D721Med (cell line): Measurements from ENCODE around the gene RB1.

Experiments used
- DNase-seq: peaks from one replicate; pipeline ENCODE4 v3.0.0; 2011; ENCODE audit warnings: low spot score; ENCODE audit not compliant: insufficient read length
- FAIRE-seq: peaks from 2 replicates; lab custom pipeline; 2011; peaks lifted over from hg19 to GRCh38; lab: Jason Lieb, UNC
- TF ChIP-seq, protein P1 (sequence below): IDR thresholded peaks from 2 replicates; pipeline ENCODE4 v1.5.1; 2012; ENCODE audit warnings: mild to moderate bottlenecking, control low read depth; ENCODE audit not compliant: insufficient read depth; ENCODE audit errors: missing control alignments

Gene RB1

GRCh38 chr13:48500652-48501197, 197.2 kb downstream of the RB1 start:
- TF ChIP-seq, protein P1, sequence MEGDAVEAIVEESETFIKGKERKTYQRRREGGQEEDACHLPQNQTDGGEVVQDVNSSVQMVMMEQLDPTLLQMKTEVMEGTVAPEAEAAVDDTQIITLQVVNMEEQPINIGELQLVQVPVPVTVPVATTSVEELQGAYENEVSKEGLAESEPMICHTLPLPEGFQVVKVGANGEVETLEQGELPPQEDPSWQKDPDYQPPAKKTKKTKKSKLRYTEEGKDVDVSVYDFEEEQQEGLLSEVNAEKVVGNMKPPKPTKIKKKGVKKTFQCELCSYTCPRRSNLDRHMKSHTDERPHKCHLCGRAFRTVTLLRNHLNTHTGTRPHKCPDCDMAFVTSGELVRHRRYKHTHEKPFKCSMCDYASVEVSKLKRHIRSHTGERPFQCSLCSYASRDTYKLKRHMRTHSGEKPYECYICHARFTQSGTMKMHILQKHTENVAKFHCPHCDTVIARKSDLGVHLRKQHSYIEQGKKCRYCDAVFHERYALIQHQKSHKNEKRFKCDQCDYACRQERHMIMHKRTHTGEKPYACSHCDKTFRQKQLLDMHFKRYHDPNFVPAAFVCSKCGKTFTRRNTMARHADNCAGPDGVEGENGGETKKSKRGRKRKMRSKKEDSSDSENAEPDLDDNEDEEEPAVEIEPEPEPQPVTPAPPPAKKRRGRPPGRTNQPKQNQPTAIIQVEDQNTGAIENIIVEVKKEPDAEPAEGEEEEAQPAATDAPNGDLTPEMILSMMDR: no peak
- FAIRE-seq: no peak
- no peak for DNase-seq

DNA sequence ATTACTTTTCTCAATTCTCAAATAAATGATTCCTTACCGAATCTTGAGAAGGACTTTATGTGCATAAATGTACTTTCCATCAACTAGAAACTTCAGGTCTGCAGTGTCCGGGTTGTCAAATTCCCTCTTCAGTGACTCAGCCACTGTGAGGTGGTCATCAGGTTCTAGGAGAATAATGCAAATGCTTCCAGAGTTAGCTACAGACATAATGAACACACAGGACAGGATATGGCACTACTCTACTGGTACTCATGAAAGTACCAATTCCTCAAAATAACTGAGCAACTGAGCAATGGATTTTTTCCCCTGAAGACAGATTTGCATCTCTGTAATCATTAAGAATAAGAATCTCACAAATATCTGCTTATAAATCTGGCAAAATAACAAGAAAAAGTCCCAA, 198.2 kb downstream of the RB1 start:
- TF ChIP-seq, protein P1: no peak
- no peak for DNase-seq
- FAIRE-seq: no peak

GRCh38 chr13:48502601-48503319, 199.2 kb downstream of the RB1 start:
- no peak for FAIRE-seq
- DNase-seq: no peak

DNA sequence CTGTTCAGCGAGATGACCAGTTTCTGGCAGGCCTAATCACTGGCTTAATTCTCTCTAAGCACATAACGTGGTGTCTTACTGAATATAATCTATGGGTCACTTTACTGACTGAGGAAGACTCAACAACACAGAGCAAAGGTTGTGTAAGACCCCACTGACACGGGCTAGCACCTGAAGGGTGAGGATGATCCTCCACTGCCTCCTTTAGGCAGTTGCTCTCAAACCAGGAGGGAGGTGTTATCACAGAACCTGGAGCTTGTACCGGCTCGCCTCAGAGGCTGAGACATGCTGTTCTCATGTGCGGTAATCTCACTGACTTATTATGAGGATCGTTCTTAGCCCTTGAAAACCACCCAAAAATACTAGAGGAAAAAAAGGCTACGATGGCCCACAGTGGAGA, 201.1 kb downstream of the RB1 start:
- FAIRE-seq (no peak), DNase-seq (no peak)
- TF ChIP-seq, protein P1: no peak

More at GRCh38 chr13:48502601-48503319, 199.2 kb downstream of the RB1 start:
- TF ChIP-seq, protein P1: no peak

DNA sequence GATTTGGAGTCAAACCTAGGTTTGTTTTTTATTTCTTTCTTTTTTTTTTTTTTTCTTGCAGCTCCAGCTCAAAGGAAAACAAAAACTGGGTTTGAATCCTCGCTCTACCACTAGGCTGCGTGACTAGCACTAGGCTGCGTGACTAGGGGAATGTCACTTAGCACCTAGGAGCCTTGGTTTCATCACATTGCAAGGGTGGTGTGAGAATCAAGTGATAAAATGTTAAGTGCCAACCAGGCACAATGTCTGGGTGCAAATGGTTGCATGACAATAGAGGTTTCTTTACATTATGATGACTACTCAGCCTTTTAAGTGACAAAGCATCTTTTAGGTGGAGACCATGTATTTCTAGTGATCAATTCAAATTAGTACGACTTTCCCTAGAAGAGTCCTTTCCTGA, 201.5 kb downstream of the RB1 start:
- TF ChIP-seq, protein P1: no peak
- FAIRE-seq: no peak
- DNase-seq: no peak

DNA sequence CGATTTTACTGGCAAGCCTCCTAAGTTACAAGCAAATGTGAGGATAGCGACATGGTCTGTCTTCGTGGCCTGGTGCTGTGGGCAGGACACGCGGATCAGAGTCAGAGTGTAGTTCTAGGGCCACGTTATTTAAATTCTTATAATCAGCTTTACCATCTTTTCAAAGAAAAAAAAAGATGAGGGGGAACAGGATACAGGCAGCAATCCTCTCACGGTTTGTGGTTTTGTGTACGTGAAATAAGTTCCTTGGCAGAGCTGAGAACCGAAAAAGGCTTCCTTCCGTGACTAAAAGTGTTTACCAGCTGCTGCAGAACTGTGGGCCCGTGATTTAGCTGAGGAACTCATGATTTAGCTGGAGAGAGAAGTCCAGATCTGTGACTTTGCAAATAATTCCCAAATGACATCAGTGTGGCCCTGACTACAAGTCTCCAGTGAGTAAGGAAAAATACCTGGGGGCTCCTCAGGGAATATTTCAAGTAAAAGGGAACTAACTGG, 202.1 kb downstream of the RB1 start:
- DNase-seq: no peak
- FAIRE-seq: no peak
- TF ChIP-seq, protein P1: no peak
